ENCODE data around the gene G6PC3. TPM values are rescaled to one million over a fixed set of nuclear protein-coding genes. Genes with fewer than 3 reads are reported as not detected.
"Not testable (repeated sequence)": the region's sequence is repeated elsewhere in the genome, so short reads cannot be mapped to it uniquely, and the experiment has no call there.

Gene G6PC3, protein sequence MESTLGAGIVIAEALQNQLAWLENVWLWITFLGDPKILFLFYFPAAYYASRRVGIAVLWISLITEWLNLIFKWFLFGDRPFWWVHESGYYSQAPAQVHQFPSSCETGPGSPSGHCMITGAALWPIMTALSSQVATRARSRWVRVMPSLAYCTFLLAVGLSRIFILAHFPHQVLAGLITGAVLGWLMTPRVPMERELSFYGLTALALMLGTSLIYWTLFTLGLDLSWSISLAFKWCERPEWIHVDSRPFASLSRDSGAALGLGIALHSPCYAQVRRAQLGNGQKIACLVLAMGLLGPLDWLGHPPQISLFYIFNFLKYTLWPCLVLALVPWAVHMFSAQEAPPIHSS
- 40.1 TPM for total RNA-seq
- long read RNA-seq, transcript G6PC3-201 (6 exons, 1,533 nt): major isoform, 17 of 32 reads
- long read RNA-seq, partial matches to known transcripts: 4 of 32 reads
- long read RNA-seq, other reads (novel, unspliced or antisense): 9 of 32 reads

DNA sequence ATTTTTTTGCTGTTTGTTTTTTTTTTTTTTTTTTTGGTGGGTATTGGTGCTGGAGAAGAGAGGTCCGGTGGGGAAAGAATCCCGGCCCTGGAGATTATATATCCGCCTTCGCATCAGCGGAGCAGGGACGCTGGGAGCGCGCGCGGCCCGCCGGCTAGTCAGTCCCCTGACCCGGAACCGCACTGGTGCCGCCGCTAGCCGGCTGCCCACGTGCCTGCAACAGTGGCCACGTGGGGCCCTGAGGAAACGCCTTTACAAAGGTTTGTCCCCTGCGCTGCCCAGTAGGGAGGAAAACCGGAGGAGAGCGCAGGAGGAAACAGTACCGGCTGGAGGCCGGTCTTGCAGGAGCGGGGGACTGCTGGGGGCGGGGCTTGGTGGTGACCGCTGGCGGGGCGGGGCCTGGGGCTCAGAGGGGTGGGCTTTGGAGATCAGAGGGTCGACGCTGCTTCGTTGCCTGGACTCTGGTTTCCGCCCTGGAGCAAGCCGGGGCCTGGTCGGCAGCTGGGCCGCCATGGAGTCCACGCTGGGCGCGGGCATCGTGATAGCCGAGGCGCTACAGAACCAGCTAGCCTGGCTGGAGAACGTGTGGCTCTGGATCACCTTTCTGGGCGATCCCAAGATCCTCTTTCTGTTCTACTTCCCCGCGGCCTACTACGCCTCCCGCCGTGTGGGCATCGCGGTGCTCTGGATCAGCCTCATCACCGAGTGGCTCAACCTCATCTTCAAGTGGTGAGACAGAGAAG, at the start of gene G6PC3:
TSS of gene G6PC3 (plus strand) at position 281 of the 743 bp plus-strand sequence. CDS start at position 512, 231 bp downstream.
- no peaks in the 10 kb centered on the region for H3K27me3 ChIP-seq (ENCODE audit: low read depth)
- intact Hi-C loops (cut with DNase I): no loop called here
- DNase-seq: peak; percentile 96
- no peaks in the 10 kb centered on the region for H3K9me3 ChIP-seq
- peak within 1 kb of the TSS; percentile 86 for H3K27ac ChIP-seq
- peak; percentile 93 to 94 for ATAC-seq
- peaks cover 35% of the 10 kb centered on the region for H3K4me1 ChIP-seq
- H3K4me3 ChIP-seq: peak within 1 kb of the TSS; percentile 77
- no peak for TF ChIP-seq CTCF (IDR thresholded peaks at IDR 0.05)
- peaks cover 20% of the 10 kb centered on the region for H3K36me3 ChIP-seq

DNA sequence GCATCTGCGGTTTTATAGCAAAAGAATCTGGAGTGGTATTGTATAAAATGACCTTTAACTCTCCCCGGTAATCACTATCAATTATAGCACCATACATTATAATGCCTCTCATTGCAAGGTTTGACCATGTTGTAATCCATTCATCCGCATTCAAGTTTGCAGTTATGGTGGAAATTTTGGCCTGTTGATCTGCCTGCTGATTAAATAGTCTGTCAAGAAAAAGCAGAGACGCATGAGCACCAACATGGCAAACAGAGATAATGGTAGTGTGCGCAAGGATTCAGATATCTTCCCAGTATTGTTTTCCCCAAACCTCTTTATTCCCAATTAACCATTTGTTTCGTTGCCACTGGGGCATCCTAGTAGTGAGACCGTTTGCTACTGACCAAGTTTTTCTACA, 49.3 kb upstream of the G6PC3 start:
- not testable (repeated sequence) for DNase-seq, H3K4me3 ChIP-seq

GRCh38 chr17:44022246-44022645, 48.3 kb upstream of the G6PC3 start:
- no peak for TF ChIP-seq CTCF (IDR thresholded peaks at IDR 0.05)
- ATAC-seq: no peak
- H3K36me3 ChIP-seq: peaks cover 15% of the 10 kb centered on the region
- no peak overlapping the region for H3K27ac ChIP-seq
- DNase-seq: no peak
- intact Hi-C loops (cut with DNase I): no loop called here
- no peaks in the 10 kb centered on the region for H3K27me3 ChIP-seq (ENCODE audit: low read depth)
- no peak overlapping the region for H3K4me3 ChIP-seq
- no peaks in the 10 kb centered on the region for H3K9me3 ChIP-seq
- no peaks in the 10 kb centered on the region for H3K4me1 ChIP-seq

More for the DNA sequence above, 49.3 kb upstream of the G6PC3 start:
- intact Hi-C loops (cut with DNase I); H3K27ac ChIP-seq; H3K9me3 ChIP-seq; ATAC-seq; H3K4me1 ChIP-seq; H3K27me3 ChIP-seq (ENCODE audit: low read depth): not testable (repeated sequence)
- peaks cover 15% of the 10 kb centered on the region for H3K36me3 ChIP-seq

- Histone ChIP-seq H3K36me3 (peaks cover 22% of the 10 kb centered on the region), H3K4me1 (no peaks in the 10 kb centered on the region), H3K27me3 (ENCODE audit: low read depth) (no peaks in the 10 kb centered on the region), H3K4me3 (no peak overlapping the region), H3K27ac (no peak overlapping the region), H3K9me3 (no peaks in the 10 kb centered on the region)
- TF ChIP-seq CTCF (IDR thresholded peaks at IDR 0.05): no peak
- ATAC-seq (peak in 1 of 2 donors; percentile 21), DNase-seq (no peak)
- intact Hi-C loops (cut with DNase I): no loop called here
Observed at GRCh38 chr17:44023545-44024270, 46.8 kb upstream of the G6PC3 start.

GRCh38 chr17:44024271-44024663, 46.3 kb upstream of the G6PC3 start:
- no peaks in the 10 kb centered on the region for H3K9me3 ChIP-seq
- intact Hi-C loops (cut with DNase I): no loop called here
- H3K36me3 ChIP-seq: peaks cover 22% of the 10 kb centered on the region
- no peak overlapping the region for H3K27ac ChIP-seq
- DNase-seq (no peak), ATAC-seq (peak in 1 of 2 donors; percentile 21)
- H3K27me3 ChIP-seq (ENCODE audit: low read depth): no peaks in the 10 kb centered on the region
- no peak overlapping the region for H3K4me3 ChIP-seq
- H3K4me1 ChIP-seq: no peaks in the 10 kb centered on the region
- no peak for TF ChIP-seq CTCF (IDR thresholded peaks at IDR 0.05)

Data from lower lobe of right lung (tissue), 2 donors.